Measurements from ENCODE around the gene SPATA21.

The SPATA21 gene

DNA sequence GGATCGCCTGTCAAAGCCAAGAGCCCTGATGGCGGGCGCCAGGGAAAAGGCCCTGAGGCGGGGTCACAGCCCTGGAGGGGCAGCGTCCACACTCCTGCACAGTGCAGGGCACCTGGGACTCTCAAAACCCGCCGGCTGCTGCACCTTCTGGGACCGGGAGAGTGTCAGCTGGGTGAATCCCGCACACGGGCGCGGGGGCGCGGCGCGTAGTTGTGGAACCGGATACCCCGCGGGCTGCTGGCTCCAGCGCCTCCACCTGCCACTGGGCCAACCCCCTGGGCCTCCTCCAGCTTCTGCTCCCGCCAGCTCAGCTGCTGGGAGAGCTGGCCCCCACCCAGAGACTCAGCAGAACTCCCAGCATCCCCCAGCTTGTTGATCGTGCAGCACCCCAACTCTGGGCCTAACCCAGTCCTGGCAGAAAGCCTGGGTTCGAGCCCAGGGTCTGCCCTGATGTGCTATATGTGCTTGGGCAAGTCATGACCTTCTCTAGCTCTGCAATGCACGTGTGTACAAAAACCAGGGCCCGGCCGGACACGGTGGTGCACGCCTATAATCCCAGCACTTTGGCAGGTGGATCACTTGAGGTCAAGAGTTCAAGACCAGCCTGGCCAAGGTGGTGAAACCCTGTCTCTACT is 37.1 kb upstream of the SPATA21 start:
- peaks cover 46% of the 10 kb centered on the region for H3K36me3 Mint-ChIP-seq (ENCODE audit: low read depth)

DNA sequence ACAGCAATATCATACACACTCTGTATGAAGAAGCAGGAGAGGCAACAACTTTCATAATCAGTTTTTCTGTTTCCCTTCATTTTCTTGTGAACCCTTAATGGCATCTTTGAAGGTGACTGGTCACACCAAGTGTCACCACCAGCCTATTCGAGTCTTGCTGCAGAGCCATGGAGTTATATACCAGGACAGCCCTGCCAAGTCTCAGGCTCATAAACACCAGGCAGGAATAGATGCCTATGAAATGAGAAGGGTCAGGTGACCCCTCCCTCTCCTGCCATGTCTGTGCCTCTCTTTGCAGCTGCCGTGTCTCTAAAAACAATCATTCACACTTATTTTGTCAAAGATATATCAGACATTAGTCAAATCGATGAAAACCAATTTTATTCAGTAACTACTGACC is 31.3 kb upstream of the SPATA21 start:
- H3K27ac Mint-ChIP-seq = no peak overlapping the region
- H3K27me3 Mint-ChIP-seq (ENCODE audit: low read depth) = no peaks in the 10 kb centered on the region
- H3K9me3 Mint-ChIP-seq = no peaks in the 10 kb centered on the region
- TF ChIP-seq, protein P1, sequence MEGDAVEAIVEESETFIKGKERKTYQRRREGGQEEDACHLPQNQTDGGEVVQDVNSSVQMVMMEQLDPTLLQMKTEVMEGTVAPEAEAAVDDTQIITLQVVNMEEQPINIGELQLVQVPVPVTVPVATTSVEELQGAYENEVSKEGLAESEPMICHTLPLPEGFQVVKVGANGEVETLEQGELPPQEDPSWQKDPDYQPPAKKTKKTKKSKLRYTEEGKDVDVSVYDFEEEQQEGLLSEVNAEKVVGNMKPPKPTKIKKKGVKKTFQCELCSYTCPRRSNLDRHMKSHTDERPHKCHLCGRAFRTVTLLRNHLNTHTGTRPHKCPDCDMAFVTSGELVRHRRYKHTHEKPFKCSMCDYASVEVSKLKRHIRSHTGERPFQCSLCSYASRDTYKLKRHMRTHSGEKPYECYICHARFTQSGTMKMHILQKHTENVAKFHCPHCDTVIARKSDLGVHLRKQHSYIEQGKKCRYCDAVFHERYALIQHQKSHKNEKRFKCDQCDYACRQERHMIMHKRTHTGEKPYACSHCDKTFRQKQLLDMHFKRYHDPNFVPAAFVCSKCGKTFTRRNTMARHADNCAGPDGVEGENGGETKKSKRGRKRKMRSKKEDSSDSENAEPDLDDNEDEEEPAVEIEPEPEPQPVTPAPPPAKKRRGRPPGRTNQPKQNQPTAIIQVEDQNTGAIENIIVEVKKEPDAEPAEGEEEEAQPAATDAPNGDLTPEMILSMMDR (IDR thresholded peaks at IDR 0.05; ENCODE audit: unreplicated experiment in 3 of 3) = no peak
- H3K4me1 Mint-ChIP-seq = peaks cover 5% of the 10 kb centered on the region
- peaks cover 61% of the 10 kb centered on the region for H3K36me3 Mint-ChIP-seq (ENCODE audit: low read depth)
- H3K4me3 Mint-ChIP-seq = no peak overlapping the region

More for the DNA sequence above, 37.1 kb upstream of the SPATA21 start:
- Mint-ChIP-seq H3K27ac (no peak overlapping the region), H3K4me1 (no peaks in the 10 kb centered on the region), H3K4me3 (no peak overlapping the region), H3K9me3 (no peaks in the 10 kb centered on the region), H3K27me3 (ENCODE audit: low read depth) (no peaks in the 10 kb centered on the region)
- TF ChIP-seq, protein P1 (IDR thresholded peaks at IDR 0.05; ENCODE audit: unreplicated experiment in 3 of 3) = no peak

DNA sequence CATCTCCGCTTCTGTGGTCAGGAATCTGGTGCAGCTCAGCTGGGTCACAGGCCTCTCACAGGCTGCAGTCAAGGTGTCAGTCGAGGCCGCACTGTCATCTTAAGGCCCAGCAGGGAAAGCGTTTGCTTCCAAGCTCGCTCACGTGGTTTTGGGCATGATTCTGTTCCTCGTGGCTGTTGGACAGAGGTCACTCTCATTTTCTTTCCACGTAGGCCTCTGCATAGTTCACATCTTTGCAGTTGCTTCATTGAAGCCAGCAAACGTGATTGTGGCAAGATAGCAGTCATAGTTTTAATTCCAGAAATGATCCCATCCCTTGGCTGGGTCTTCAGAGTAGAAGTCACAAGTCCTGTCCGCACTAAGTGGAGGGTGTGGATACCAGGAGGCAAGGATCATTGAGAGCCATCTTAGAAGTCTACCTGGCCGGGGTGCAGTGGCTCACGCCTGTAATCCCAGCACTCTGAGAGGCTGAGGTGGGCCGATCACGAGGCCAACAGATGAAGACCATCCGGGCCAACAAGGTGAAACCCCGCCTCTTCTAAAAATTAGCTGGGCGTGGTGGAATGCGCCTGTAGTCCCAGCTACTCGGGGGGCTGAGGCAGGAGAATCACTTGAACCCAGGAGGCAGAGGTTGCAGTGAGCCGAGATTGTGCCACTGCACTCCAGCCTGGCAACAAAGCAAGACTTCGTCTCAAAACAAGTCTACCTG is 27.8 kb upstream of the SPATA21 start:
- Mint-ChIP-seq H3K4me1 (peaks cover 5% of the 10 kb centered on the region), H3K4me3 (no peak overlapping the region), H3K27ac (no peak overlapping the region), H3K9me3 (no peaks in the 10 kb centered on the region), H3K27me3 (ENCODE audit: low read depth) (no peaks in the 10 kb centered on the region), H3K36me3 (ENCODE audit: low read depth) (peaks cover 59% of the 10 kb centered on the region)
- TF ChIP-seq, protein P1 (IDR thresholded peaks at IDR 0.05; ENCODE audit: unreplicated experiment in 3 of 3) = no peak

DNA sequence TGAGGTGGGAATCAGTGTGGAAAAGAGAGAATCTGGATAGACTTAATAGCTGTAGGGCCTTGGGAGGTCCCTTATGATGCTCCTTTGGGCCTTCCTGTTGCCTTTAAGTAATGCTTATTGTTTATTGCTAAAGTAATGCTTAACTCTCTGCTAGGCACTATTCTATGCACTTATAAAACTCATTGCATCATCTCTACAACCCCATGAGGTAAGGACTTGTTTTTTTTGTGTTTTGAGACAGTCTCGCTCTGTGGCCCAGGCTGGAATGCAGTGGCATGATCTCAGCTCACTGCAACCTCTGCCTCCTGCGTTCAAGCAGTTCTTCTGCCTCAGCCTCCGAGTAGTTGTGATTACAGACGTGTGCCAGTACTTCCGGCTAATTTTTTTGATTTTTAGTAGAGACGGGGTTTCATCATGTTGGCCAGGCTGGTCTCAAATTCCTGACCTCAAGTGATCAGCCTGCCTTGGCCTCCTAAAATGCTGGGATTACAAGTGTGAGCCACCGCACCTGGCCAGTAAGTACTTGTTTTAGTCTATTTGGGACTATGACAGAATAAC is 25.6 kb upstream of the SPATA21 start:
- H3K27me3 Mint-ChIP-seq (ENCODE audit: low read depth) = no peaks in the 10 kb centered on the region
- H3K27ac Mint-ChIP-seq = no peak overlapping the region
- no peaks in the 10 kb centered on the region for H3K4me1 Mint-ChIP-seq
- H3K36me3 Mint-ChIP-seq (ENCODE audit: low read depth) = peaks cover 59% of the 10 kb centered on the region
- TF ChIP-seq, protein P1 (IDR thresholded peaks at IDR 0.05; ENCODE audit: unreplicated experiment in 3 of 3) = no peak
- no peak overlapping the region for H3K4me3 Mint-ChIP-seq
- H3K9me3 Mint-ChIP-seq = no peaks in the 10 kb centered on the region

DNA sequence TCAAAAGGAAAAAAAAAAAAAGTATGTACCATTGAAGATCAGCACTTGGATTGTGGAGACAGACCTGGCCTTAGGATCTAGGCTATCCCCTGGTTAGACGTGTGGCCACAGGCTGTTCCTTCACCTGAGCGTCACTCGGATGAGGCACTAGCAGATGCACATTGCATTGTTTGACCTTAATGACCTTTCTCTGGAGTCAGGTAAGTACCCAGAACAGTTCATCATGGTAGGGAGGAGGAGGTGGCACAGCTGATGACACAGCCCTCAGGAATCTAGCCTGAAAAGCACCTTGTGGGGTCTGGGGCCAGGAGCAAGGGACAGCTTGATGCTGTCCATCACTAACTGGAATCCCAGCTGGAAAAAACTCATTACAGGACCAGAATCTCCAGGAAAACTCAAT is 24.5 kb upstream of the SPATA21 start:
- H3K27me3 Mint-ChIP-seq (ENCODE audit: low read depth) = no peaks in the 10 kb centered on the region
- H3K4me1 Mint-ChIP-seq = no peaks in the 10 kb centered on the region
- H3K4me3 Mint-ChIP-seq = no peak overlapping the region
- TF ChIP-seq, protein P1 (IDR thresholded peaks at IDR 0.05; ENCODE audit: unreplicated experiment in 3 of 3) = no peak
- H3K27ac Mint-ChIP-seq = no peak overlapping the region
- peaks cover 54% of the 10 kb centered on the region for H3K36me3 Mint-ChIP-seq (ENCODE audit: low read depth)
- no peaks in the 10 kb centered on the region for H3K9me3 Mint-ChIP-seq

Data from nephron (organoid).